HT-29 (cell line): ENCODE data around the gene PPA1. TPM values are rescaled to one million over a fixed set of nuclear protein-coding genes. Genes with fewer than 3 reads are reported as not detected.
"Not testable (repeated sequence)": the region's sequence is repeated elsewhere in the genome, so short reads cannot be mapped to it uniquely, and the experiment has no call there.

Experiments
- DNase-seq: peaks from one replicate; pipeline ENCODE4 v3.0.0-alpha.2; 2015; ENCODE audit warnings: low spot score
- total RNA-seq: library from RNA; depleted of rRNA; stranded (reverse); fragments of >200 nt; shearing (Covaris generic); gene quantifications from 2 replicates; pipeline ENCODE4 v1.2.3, GENCODE V29; 2014

Gene PPA1
- total RNA-seq, 1 experiment from 2014 or later = 321 TPM

GRCh38 chr10:70254778-70255328 lies 21.6 kb upstream of the PPA1 start:
- no peak for DNase-seq

DNA sequence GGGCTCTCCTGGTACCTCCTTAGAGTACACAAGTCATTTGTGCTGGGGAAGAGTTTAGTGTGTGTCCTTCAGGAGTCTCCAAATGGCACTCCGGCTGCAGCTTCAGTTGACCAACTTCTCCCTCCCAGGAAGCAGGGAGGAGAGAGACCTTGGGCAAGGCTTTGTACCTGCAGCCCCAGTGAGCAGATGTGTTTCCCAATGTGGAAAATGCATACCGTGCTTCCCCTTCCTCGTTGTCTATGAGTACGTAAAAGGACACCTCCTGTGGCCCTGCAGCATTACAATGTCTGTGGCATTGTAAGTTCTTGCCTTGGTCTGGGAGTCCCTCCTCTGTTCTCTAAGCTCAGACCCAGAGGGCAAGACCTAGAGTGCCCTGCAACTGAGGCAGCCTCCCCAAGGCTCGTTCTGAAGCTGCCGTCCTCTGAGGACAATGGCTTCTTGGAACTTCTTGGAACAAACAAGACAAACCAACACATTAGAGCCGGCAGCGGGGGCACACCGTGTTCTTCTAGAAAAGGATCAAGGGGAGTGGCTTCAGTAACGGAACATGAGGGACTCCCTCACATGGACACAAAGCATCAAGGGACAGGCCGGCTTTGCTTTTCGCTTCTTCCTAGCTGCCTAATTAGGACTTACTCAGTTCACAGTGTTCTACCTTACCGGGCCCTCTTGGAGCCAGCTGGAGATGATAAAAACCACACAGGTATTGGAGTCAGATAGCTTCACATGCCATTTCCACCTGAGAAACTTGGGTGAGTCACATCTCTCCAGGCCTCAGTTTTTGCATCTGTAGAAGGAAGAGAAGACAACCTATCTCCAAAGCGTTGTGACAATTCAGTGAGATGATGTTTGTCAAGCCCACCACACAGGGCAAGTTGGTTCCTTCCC lies 20.9 kb upstream of the PPA1 start:
- peak; percentile 62 for DNase-seq

GRCh38 chr10:70250961-70251680 lies 17.9 kb upstream of the PPA1 start:
- DNase-seq = no peak

DNA sequence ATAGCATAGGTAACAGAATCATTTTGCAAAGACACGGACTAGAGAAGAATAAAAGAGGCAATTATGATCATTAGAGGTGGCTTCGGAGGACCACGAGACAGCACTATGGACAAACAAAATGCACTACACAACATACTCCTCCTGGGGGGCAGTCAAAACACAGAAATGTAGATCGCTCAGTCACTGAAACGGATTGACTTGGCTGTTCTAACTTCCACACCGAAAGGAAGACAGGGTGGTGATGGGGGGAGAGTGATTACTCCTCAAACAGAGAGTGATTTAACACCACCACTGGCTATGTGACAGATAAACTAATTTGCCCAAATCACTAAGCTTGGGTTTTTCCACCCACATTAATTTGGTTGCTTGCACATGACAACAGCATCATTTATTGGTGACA lies 14.1 kb upstream of the PPA1 start:
- no peak for DNase-seq

- DNase-seq = no peak
Observed at GRCh38 chr10:70241081-70241480, 7.9 kb upstream of the PPA1 start.

- not testable (repeated sequence) for DNase-seq
Observed at GRCh38 chr10:70239986-70240385, 6.8 kb upstream of the PPA1 start.

- DNase-seq = not testable (repeated sequence)
Observed at GRCh38 chr10:70239077-70239976, 6.1 kb upstream of the PPA1 start.

DNA sequence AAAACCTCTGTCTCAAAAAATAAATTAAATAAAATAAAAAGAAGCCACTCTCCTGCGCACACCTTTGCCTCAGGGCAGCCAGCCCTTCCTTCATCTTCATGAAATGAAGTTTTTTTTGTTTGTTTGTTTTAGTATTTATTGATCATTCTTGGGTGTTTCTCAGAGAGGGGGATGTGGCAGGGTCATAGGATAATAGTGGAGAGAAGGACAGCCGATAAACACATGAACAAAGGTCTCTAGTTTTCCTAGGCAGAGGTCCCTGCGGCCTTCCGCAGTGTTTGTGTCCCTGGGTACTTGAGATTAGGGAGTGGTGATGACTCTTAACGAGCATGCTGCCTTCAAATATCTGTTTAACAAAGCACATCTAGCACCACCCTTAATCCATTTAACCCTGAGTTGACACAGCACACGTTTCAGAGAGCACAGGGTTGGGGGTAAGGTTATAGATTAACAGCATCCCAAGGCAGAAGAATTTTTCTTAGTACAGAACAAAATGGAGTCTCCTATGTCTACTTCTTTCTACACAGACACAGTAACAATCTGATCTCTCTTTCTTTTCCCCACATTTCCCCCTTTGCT lies 4.8 kb upstream of the PPA1 start:
- DNase-seq = not testable (repeated sequence)

GRCh38 chr10:70234668-70235447 lies 1.6 kb upstream of the PPA1 start:
- no peak for DNase-seq

DNA sequence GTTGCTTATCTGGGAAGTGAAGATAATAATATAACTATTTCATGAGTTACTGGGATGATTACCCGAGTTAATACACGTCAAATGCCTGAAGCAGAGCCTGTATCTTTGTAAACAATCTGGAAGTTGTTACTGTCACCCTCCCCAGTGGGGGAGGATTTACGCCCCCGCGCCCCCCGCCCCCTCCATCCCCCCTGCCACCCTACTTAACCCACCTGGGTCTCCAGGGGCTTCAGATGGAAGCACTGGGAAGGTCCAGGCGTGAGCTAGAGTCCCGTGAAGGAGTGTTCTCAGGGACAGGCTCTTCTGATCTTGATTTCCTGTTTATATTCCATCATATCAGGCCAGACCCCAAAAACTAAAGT lies 691 bp upstream of the PPA1 start:
- no peak for DNase-seq

DNA sequence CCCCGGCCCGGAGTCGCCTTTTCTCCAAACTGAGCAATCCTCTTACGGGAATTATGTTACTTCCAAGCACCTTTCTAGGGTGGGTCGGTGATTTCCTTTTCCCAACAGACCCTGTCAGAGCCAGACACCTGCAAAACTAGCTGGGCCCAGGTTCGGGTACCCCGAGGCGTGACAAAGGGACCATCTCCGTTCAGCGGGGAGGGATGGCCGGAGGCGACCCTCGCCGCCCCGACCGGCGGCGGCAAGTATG lies 445 bp downstream of the PPA1 start:
- DNase-seq = no peak

DNA sequence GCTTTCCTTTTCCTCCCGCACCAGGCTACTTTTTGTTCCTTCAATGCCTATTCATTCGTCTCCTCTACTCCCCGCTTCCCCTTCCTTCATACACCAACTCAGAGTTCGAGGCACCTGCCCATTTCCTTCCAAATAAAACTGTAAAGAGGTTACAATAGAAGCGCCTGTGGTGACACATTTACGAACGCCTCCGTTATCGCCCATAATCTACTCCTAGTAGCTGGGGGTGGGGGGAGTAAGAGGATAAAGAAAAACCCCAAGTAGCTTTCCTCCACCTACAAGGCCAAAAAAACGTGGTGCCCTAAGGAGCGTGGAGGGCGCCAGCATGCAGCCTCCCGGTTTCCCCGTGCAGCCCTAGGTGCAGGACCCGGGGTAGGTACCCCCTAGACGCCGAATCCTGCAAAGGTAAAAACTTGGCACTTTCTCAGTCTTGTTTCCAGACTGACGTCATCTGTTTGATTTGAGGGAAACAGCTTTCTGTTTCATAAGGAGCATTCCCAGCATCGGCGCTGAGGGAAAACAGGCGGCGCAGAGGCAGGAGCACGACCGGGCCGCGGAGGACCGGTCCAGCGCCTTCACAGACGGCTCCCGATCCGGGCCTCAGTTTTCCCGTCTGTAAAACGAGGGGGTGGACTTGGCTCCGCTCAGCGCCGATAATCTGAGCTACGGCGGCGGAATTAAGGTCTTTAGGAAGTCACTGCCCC lies 922 bp downstream of the PPA1 start:
- DNase-seq = peak; percentile 73

GRCh38 chr10:70228491-70228890 lies 4.7 kb downstream of the PPA1 start:
- DNase-seq = no peak

- no peak for DNase-seq
Observed at GRCh38 chr10:70227548-70228320, 5.5 kb downstream of the PPA1 start.

DNA sequence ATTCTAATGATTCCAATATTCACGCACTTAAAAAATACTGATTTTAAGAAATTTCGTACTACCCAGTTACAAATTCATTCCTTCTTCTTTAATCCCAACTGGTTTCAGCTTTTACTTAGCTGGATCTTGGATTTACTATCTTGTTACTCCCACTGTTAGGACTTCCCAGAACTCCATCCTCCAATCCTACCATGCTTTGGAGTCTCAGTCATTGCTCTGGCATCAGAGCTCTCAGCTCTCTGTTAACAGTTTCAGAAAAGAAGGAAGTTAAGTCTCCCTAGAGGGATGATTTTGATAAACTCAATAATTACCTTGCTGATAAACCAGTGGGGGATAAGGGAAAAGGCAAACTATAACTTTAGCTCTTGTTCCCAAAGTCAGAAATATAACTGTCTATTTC lies 9.5 kb downstream of the PPA1 start:
- DNase-seq = no peak

GRCh38 chr10:70222811-70223447 lies 10.3 kb downstream of the PPA1 start:
- DNase-seq = not testable (repeated sequence)

DNA sequence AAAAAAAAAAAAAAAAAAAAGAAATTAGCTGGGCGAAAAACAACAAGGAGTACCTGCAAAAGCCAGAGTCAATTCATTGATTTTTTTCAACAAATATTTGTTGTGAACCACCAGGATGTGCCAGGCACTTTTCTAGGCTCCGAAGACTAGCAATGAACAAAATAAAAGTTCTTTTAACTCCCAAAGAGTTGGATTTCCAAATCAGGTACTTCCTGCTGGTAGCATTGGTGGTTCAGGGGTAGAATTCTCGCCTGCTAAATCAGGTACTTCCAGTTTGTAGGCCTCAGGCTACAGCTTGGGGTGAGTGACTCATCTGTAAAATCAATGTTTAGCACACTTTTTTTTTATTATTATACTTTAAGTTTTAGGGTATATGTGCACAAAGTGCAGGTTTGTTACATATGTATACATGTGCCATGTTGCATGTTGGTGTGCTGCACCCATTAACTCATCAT lies 10.9 kb downstream of the PPA1 start:
- DNase-seq = peak; percentile 61

GRCh38 chr10:70221030-70221429 lies 12.2 kb downstream of the PPA1 start:
- DNase-seq = no peak

DNA sequence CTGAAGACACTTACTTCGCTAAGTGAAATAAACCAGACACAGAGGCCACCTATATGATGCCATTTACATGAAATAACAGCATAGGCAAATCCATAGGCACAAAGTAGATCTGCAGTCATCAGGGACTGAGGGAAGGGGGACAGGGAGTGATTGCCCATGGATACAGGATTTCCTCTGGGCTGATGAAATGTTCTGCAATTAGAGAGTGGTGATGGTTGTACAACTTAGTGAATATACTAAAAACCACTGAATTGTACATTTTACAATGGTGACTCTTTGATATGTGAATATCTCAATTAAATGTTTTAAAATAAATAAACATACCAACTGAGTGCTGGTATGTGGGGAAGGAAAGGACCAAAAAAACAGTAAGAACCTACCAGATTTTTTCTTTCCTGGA lies 20.4 kb downstream of the PPA1 start:
- DNase-seq = no peak
